Esophagus muscularis mucosa (tissue), 4 donors: ENCODE data around the gene TCAIM.

Experiments
- EP300 ChIP-seq: sonication (generic); formaldehyde crosslinking; IDR thresholded peaks from one replicate; pipeline ENCODE4 v1.6.1; 2017; ENCODE audit warnings: antibody characterized with exemption
- POLR2AphosphoS5 ChIP-seq, 2 donors: sonication (generic); formaldehyde crosslinking; IDR thresholded peaks; one replicate each; pipeline ENCODE4 v1.6.1; 2017; ENCODE audit warnings: antibody characterized with exemption in 2 of 2
- TF ChIP-seq, protein P1 (sequence below), 3 experiments: fragments of 200-600 bp in 2 of 3; fragments of 450-650 bp in 1 of 3; sonication (generic) in 2 of 3; IDR thresholded peaks; one replicate each; pipeline ENCODE4 v1.5.1; 2017 to 2019; ENCODE audit warnings: antibody characterized with exemption in 3 of 3, mild to moderate bottlenecking in 2 of 3, moderate library complexity in 1 of 3

DNA sequence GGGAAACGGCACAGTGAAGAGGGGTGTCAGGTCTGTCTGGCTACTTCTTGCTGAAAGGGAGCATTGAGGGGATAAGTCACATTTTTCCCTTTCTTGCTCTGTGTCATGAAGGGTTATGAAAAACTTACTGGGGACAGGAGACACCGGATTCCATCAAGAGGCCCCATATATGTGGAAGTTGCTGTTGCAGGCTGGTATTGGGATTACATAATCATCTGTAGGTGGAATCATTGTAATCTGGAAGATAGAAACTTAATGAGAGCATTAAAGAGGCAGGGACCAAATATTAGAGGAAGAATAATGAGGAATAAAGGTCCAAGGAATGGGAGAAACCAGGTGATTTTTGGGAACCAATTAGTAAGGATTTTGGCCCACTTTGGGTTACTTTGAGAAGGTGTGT is 4.2 kb upstream of the TCAIM start:
- TF ChIP-seq, protein P1, sequence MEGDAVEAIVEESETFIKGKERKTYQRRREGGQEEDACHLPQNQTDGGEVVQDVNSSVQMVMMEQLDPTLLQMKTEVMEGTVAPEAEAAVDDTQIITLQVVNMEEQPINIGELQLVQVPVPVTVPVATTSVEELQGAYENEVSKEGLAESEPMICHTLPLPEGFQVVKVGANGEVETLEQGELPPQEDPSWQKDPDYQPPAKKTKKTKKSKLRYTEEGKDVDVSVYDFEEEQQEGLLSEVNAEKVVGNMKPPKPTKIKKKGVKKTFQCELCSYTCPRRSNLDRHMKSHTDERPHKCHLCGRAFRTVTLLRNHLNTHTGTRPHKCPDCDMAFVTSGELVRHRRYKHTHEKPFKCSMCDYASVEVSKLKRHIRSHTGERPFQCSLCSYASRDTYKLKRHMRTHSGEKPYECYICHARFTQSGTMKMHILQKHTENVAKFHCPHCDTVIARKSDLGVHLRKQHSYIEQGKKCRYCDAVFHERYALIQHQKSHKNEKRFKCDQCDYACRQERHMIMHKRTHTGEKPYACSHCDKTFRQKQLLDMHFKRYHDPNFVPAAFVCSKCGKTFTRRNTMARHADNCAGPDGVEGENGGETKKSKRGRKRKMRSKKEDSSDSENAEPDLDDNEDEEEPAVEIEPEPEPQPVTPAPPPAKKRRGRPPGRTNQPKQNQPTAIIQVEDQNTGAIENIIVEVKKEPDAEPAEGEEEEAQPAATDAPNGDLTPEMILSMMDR (IDR thresholded peaks at IDR 0.05), result no peak
- no peak for TF ChIP-seq POLR2AphosphoS5 (IDR thresholded peaks at IDR 0.05)
- TF ChIP-seq EP300, result no peak
